Ishikawa (cell line): Measurements from ENCODE around the gene PCDHA8.

ENCODE experiments used
- FOXM1 ChIP-seq: IDR thresholded peaks from 2 replicates; pipeline ENCODE4 v1.6.1; 2012; ENCODE audit warnings: low read depth, borderline replicate concordance
- REST ChIP-seq: IDR thresholded peaks from 2 replicates; pipeline ENCODE4 v1.6.1; 2012; ENCODE audit warnings: low read depth, mild to moderate bottlenecking
- YY1 ChIP-seq: IDR thresholded peaks from 2 replicates; pipeline ENCODE4 v1.6.1; 2012; ENCODE audit warnings: low read depth

GRCh38 chr5:140806834-140807775 is 33.9 kb upstream of the PCDHA8 start, which contains the start of gene PCDHA4:
- no peak for TF ChIP-seq FOXM1
- TF ChIP-seq REST: no peak
- TF ChIP-seq YY1: no peak
